ENCODE measurements around the gene OR7C2. TPM values are rescaled to one million over a fixed set of nuclear protein-coding genes. Genes with fewer than 3 reads are reported as not detected.

The OR7C2 gene
- total and polyA plus RNA-seq, 7 donors = not detected

DNA sequence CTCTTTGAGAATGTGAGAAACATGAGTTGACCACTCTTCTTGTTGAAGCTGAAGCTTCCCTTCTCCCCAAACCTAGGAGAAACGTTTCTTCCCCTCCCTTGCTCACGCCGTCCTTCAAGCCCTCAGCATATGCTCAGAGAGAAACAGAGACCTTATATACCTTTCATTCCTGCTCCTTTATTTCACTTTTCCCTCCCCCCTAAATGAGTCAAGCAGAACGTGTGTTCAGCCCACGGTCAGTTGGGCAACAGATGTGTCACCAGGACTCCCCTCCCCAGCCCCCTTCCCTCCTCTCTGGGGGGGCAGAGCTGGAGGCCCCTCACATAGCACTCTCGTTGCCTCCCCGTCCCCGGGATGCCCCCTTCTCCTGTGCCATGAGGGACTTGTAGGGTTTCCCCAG, 8.6 kb downstream of the OR7C2 start:
- WGBS, 3 donors = 46 to 54% (median 52%) methylated on average over 8 of the region's 8 CpGs
- peaks cover 3% of the 10 kb centered on the region for H3K9me3 ChIP-seq
- TF ChIP-seq, protein P1, sequence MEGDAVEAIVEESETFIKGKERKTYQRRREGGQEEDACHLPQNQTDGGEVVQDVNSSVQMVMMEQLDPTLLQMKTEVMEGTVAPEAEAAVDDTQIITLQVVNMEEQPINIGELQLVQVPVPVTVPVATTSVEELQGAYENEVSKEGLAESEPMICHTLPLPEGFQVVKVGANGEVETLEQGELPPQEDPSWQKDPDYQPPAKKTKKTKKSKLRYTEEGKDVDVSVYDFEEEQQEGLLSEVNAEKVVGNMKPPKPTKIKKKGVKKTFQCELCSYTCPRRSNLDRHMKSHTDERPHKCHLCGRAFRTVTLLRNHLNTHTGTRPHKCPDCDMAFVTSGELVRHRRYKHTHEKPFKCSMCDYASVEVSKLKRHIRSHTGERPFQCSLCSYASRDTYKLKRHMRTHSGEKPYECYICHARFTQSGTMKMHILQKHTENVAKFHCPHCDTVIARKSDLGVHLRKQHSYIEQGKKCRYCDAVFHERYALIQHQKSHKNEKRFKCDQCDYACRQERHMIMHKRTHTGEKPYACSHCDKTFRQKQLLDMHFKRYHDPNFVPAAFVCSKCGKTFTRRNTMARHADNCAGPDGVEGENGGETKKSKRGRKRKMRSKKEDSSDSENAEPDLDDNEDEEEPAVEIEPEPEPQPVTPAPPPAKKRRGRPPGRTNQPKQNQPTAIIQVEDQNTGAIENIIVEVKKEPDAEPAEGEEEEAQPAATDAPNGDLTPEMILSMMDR (IDR thresholded peaks at IDR 0.05) = no peak
- no peak for ATAC-seq
- no peak for DNase-seq
- no peak overlapping the region for H3K4me3 ChIP-seq
- no peaks in the 10 kb centered on the region for H3K4me1 ChIP-seq
- no peak overlapping the region for H3K27ac ChIP-seq
- intact Hi-C loops (cut with DNase I) = no loop called here
- no peaks in the 10 kb centered on the region for H3K36me3 ChIP-seq (ENCODE audit: insufficient read depth in 1 of 2, low read depth in 1 of 2)
- no peaks in the 10 kb centered on the region for H3K27me3 ChIP-seq (ENCODE audit: insufficient read depth in 3 of 3, low read length in 2 of 3)

DNA sequence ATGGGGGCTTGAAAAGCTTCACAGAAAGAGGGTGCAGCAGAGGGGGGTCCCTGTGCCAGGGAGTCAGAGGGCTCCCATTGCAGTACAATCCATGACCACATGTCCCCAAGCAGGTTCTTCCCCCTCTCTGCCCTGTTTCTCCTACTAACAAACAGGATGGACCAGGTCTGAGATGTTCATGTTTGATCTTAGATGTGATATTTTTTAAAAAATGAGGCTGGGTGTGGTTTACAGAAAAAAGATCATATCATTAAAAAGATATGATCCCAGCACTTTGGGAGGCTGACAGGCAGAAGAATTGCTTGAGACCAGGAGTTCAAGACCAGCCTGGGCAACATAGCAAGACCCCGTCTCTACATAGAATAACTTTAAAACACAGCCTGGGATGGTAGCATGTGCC, 9.1 kb downstream of the OR7C2 start:
- Histone ChIP-seq H3K27ac (no peak overlapping the region), H3K4me3 (no peak overlapping the region), H3K4me1 (no peaks in the 10 kb centered on the region), H3K9me3 (peaks cover 3% of the 10 kb centered on the region), H3K27me3 (ENCODE audit: insufficient read depth in 3 of 3, low read length in 2 of 3) (no peaks in the 10 kb centered on the region), H3K36me3 (ENCODE audit: insufficient read depth in 1 of 2, low read depth in 1 of 2) (no peaks in the 10 kb centered on the region)
- ATAC-seq = no peak
- TF ChIP-seq, protein P1 (IDR thresholded peaks at IDR 0.05) = no peak
- DNase-seq = no peak
- 93 to 100% (median 100%) methylated on average over 1 of the region's 1 CpG for WGBS, 3 donors
- intact Hi-C loops (cut with DNase I) = no loop called here

DNA sequence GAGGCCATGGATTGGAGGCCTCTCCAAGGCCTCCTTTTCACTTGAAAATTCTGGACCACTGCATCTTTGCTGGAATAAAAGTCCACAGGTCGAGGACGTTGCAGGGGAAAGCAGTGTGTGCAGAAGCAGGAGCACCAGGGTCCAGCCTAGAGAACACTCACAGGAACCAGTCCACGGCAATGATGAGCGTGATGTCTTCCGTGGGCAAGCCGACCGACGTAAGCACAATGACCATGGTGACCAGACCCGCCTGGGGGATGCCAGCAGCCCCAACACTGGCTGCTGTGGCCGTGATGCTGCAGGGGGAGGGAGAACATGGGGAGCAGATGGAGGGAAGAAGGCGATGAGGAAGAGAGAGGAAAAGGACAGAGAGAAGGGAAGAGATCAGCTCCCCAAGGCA, 11.5 kb downstream of the OR7C2 start:
- DNase-seq (no peak), ATAC-seq (no peak)
- no peak overlapping the region for H3K4me3 ChIP-seq
- no peak overlapping the region for H3K27ac ChIP-seq
- no peaks in the 10 kb centered on the region for H3K4me1 ChIP-seq
- no peaks in the 10 kb centered on the region for H3K27me3 ChIP-seq (ENCODE audit: insufficient read depth in 3 of 3, low read length in 2 of 3)
- TF ChIP-seq, protein P1 (IDR thresholded peaks at IDR 0.05) = no peak
- intact Hi-C loops (cut with DNase I) = no loop called here
- WGBS, 3 donors = 71 to 78% (median 75%) methylated on average over 11 of the region's 11 CpGs
- no peaks in the 10 kb centered on the region for H3K36me3 ChIP-seq (ENCODE audit: insufficient read depth in 1 of 2, low read depth in 1 of 2)
- peaks cover 5% of the 10 kb centered on the region for H3K9me3 ChIP-seq

DNA sequence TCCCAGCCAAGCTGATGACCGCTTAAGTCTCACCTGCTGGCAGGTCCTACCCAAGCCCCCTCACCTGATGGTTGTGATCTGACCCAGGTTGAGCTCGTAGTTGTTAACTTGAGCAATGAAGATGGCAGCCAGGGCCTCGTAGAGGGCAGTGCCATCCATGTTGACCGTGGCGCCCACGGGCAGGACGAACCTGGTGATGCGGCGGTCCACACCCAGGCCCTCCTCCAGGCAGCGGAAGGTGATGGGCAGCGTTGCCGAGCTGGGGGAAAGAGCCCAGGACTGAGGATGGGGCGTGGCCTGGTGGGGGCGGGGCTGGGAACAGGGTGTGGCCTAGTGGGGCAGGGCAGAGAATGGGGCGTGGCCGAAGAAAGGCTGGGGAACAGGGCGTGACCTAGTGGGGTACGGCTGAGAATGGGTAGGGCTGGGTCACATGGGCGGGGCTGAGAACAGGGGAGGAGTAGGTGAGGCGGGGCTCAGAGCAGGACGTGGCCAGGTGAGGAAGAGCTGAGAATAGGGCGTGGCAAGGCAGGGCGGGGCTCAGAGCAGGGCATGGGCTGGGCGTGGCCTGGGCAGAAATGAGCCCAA, 12.9 kb downstream of the OR7C2 start:
- 22 to 34% (median 22%) methylated on average over 23 to 24 of the region's 24 CpGs for WGBS, 3 donors
- ATAC-seq (no peak), DNase-seq (no peak)
- Histone ChIP-seq H3K27me3 (ENCODE audit: insufficient read depth in 3 of 3, low read length in 2 of 3) (no peaks in the 10 kb centered on the region), H3K36me3 (ENCODE audit: insufficient read depth in 1 of 2, low read depth in 1 of 2) (no peaks in the 10 kb centered on the region), H3K4me1 (no peaks in the 10 kb centered on the region), H3K9me3 (peaks cover 9% of the 10 kb centered on the region), H3K4me3 (no peak overlapping the region), H3K27ac (no peak overlapping the region)
- TF ChIP-seq, protein P1 (IDR thresholded peaks at IDR 0.05) = no peak
- intact Hi-C loops (cut with DNase I) = no loop called here

DNA sequence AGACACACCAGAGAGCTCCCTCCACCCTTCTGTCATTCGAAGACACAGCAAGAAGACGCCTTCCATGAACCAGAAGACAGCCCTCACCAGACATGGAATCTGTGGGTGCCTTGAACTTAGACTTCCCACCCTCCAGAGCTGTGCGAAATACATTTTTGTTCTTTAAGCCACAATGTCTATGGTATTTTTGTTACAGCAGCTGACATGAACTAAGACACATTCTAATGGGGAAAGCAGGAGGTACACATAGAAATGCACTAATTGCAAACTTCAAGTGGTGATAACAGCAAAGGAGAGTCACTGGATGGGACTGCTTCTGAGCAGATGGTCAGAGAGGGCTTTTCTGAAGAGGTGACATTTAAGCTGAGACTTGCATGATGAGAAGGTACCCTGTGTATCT, 16.2 kb downstream of the OR7C2 start:
- H3K9me3 ChIP-seq = peaks cover 25% of the 10 kb centered on the region
- no peak overlapping the region for H3K27ac ChIP-seq
- no peak overlapping the region for H3K4me3 ChIP-seq
- ATAC-seq = no peak
- intact Hi-C loops (cut with DNase I) = no loop called here
- WGBS, 3 donors = 84 to 92% (median 90%) methylated on average over 3 of the region's 3 CpGs
- H3K4me1 ChIP-seq = no peaks in the 10 kb centered on the region
- no peaks in the 10 kb centered on the region for H3K27me3 ChIP-seq (ENCODE audit: insufficient read depth in 3 of 3, low read length in 2 of 3)
- no peaks in the 10 kb centered on the region for H3K36me3 ChIP-seq (ENCODE audit: insufficient read depth in 1 of 2, low read depth in 1 of 2)
- DNase-seq = no peak
- TF ChIP-seq, protein P1 (IDR thresholded peaks at IDR 0.05) = no peak

Measured in psoas muscle (tissue), 8 donors.